ENCODE measurements around the gene ABHD12B.

The ABHD12B gene

GRCh38 chr14:50882932-50883826 is 11.3 kb downstream of the ABHD12B start:
- no peak for TF ChIP-seq SIN3A (IDR thresholded peaks at IDR 0.05; ENCODE audit: borderline replicate concordance, insufficient read depth, low read length)
- TF ChIP-seq FOXP2 (optimal IDR thresholded peaks at IDR 0.05; ENCODE audit: borderline replicate concordance, extremely low read depth, extremely low read length, insufficient read depth): no peak
- TF ChIP-seq REST (IDR thresholded peaks at IDR 0.05; ENCODE audit: insufficient read depth in 1 of 2, low read depth in 2 of 2, low read length in 2 of 2): no peak
- no peak for TF ChIP-seq TAF1 (IDR thresholded peaks at IDR 0.05; ENCODE audit: borderline replicate concordance, insufficient read depth, low read length)
- TF ChIP-seq POLR2AphosphoS5 (IDR thresholded peaks at IDR 0.05; ENCODE audit: low read depth, low read length): no peak

- no peak for TF ChIP-seq TAF1 (IDR thresholded peaks at IDR 0.05; ENCODE audit: borderline replicate concordance, insufficient read depth, low read length)
- no peak for TF ChIP-seq POLR2AphosphoS5 (IDR thresholded peaks at IDR 0.05; ENCODE audit: low read depth, low read length)
These were observed 12.0 kb downstream of the ABHD12B start for GRCh38 chr14:50883827-50884197.

GRCh38 chr14:50887476-50887875 is 15.6 kb downstream of the ABHD12B start:
- no peak for TF ChIP-seq FOXP2 (optimal IDR thresholded peaks at IDR 0.05; ENCODE audit: borderline replicate concordance, extremely low read depth, extremely low read length, insufficient read depth)
- TF ChIP-seq SIN3A (IDR thresholded peaks at IDR 0.05; ENCODE audit: borderline replicate concordance, insufficient read depth, low read length): no peak

- TF ChIP-seq TAF1 (IDR thresholded peaks at IDR 0.05; ENCODE audit: borderline replicate concordance, insufficient read depth, low read length): no peak
- TF ChIP-seq REST (IDR thresholded peaks at IDR 0.05; ENCODE audit: insufficient read depth in 1 of 2, low read depth in 2 of 2, low read length in 2 of 2): no peak
These were observed 20.4 kb downstream of the ABHD12B start for GRCh38 chr14:50892255-50892654.

GRCh38 chr14:50897658-50898175 is 25.9 kb downstream of the ABHD12B start:
- TF ChIP-seq REST (IDR thresholded peaks at IDR 0.05; ENCODE audit: insufficient read depth in 1 of 2, low read depth in 2 of 2, low read length in 2 of 2) (no peak), TAF1 (IDR thresholded peaks at IDR 0.05; ENCODE audit: borderline replicate concordance, insufficient read depth, low read length) (no peak), FOXP2 (optimal IDR thresholded peaks at IDR 0.05; ENCODE audit: borderline replicate concordance, extremely low read depth, extremely low read length, insufficient read depth) (no peak), SIN3A (IDR thresholded peaks at IDR 0.05; ENCODE audit: borderline replicate concordance, insufficient read depth, low read length) (no peak), POLR2AphosphoS5 (IDR thresholded peaks at IDR 0.05; ENCODE audit: low read depth, low read length) (no peak)

GRCh38 chr14:50901361-50901760 is 29.5 kb downstream of the ABHD12B start:
- TF ChIP-seq REST (IDR thresholded peaks at IDR 0.05; ENCODE audit: insufficient read depth in 1 of 2, low read depth in 2 of 2, low read length in 2 of 2) (no peak), POLR2AphosphoS5 (IDR thresholded peaks at IDR 0.05; ENCODE audit: low read depth, low read length) (no peak), SIN3A (IDR thresholded peaks at IDR 0.05; ENCODE audit: borderline replicate concordance, insufficient read depth, low read length) (no peak), TAF1 (IDR thresholded peaks at IDR 0.05; ENCODE audit: borderline replicate concordance, insufficient read depth, low read length) (no peak), FOXP2 (optimal IDR thresholded peaks at IDR 0.05; ENCODE audit: borderline replicate concordance, extremely low read depth, extremely low read length, insufficient read depth) (no peak)
